GM18526 (cell line): ENCODE measurements around the gene GJB3.

Source experiments
- POLR2A ChIP-seq: IDR thresholded peaks from 3 replicates; pipeline ENCODE4 v1.6.1; 2011; ENCODE audit not compliant: insufficient read length; ENCODE audit errors: extremely low read depth

Gene GJB3

DNA sequence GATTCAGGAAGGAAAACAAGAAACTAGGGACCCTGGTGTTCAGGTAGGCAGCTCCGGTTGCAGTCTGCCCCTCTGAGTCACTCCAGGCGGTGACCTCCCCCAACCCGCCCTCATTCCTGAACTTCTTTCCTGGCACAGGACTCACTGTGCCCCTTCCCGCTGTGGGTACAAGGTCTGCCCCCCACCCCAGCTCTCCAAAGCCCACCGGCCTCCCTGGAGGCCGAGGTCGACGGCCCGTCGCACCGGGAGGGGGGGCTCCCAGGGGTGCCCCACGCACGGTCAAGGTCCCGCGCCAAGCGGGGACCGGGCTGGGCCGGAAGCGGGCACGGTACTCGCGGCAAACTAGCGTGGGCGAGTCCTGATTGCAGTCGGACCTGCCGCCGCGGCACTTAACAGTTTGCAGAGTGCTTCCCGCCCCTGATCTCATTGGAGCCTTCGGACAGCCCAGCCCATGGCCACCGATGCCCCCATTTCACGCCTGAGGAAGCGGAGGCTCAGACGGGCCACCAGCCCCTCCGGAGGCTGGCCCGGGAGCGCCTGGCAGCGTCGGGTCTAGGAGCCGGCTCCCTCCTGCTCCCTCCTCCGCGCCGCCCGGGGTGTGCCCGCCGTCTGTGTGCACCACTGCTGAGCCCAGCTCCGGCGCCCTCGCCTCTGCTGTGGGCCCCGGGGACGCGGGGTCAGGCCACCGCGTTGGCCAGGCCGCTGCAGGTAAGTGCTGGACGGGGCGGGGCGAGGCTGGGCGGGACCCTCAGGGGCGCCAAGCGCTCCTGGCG lies at the start of gene GJB3:
Gene GJB3, plus strand, starts transcription at position 144 of the 773 bp plus-strand sequence. CDS start 3,549 bp downstream, outside the sequence.
- no peak for TF ChIP-seq POLR2A

GRCh38 chr1:34736692-34737091 lies 44.3 kb upstream of the GJB3 start:
- TF ChIP-seq POLR2A: no peak

- TF ChIP-seq POLR2A: no peak
Measured at GRCh38 chr1:34739613-34740012, 41.4 kb upstream of the GJB3 start.

DNA sequence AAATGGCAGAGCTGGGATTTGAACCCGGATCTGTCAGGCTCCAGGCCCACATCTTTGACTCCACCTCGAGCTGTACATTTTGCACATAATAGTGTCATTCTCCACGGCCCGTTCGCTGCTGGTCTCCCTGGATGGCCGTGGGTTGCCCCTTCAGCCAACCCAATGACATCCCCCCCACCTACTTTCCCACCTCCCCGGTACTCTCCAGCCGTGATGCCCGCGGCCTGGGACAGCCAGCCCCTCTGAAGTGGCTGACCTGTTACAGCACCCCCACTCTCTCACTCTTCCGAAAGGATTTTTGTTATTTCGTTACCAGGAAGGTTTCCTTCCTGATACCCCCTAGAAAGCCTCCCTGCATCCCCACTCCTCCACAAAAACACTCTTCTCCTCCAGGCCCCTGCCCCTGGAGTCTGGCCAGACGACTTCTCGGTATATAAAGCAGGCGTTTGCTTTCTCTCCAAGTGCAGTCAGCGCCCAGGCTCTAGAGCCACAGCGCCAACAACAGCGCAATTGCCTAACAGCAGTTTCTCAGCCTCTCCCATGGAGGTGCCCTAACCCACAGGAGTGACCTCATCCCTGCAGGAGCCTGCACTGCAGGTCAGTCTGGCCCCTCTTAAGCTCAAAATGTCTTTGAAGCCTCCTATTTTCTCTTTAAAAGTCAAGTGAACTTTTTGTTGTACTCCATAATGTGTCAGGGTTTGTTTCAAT lies 40.7 kb upstream of the GJB3 start:
- no peak for TF ChIP-seq POLR2A

- TF ChIP-seq POLR2A: no peak
Measured at GRCh38 chr1:34742667-34743270, 38.2 kb upstream of the GJB3 start.

DNA sequence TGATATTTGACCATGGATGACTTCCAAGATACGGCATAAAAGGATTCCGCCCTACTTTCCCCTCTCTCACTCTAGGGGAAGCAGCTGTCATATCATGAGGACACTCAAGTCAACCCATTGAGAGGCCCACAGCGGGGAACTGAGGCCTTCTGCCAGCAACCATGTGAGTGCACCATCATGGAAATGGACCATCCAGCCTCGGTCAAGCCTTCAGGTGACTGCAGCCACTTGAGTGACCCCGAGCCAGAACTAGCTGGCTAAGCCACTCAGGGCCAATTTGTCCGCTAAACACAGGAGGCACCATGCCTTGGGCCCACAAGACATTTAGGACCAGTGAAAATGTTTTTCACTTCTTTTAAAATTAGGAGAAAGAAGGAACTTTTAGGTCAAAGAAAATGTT lies 37.2 kb upstream of the GJB3 start:
- no peak for TF ChIP-seq POLR2A

DNA sequence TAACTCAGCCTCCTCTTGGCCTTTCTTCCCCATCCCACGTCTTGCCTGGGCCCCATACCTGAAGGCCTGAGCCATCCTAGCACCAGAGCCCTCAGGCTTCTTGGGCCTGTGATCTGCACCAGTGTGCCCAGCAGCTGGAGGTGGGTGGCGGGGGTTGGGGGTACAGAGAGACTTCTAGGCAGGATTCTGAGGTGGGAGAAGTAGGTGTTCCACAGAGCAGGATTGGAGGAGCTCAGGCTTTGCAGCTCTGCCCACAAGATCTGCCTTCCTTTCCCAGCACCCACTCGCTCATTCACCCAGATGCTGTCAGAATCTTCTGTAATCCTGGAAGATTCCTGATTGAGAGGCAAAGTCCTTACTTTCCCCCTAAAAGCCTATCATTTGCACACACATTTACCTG lies 36.2 kb upstream of the GJB3 start:
- TF ChIP-seq POLR2A: no peak

DNA sequence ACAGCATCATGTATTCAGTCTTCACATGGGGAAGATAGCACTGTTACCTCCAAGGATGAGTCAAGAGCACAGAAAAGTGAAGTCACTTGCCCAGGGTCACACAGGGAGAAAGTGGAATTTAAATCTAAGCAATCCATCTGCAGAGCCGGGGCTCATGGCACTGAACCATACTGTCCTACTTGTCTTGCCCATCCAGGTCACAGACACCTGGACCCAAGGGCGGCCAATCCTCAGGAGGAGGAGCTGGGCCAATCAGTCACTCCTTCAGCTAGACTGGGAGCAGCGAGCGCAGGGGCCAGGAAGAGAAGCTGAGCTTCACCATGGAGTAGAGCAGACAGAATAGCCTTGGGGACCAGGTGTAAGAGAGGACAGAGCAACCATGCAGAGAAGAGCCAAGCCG lies 35.3 kb upstream of the GJB3 start:
- no peak for TF ChIP-seq POLR2A

DNA sequence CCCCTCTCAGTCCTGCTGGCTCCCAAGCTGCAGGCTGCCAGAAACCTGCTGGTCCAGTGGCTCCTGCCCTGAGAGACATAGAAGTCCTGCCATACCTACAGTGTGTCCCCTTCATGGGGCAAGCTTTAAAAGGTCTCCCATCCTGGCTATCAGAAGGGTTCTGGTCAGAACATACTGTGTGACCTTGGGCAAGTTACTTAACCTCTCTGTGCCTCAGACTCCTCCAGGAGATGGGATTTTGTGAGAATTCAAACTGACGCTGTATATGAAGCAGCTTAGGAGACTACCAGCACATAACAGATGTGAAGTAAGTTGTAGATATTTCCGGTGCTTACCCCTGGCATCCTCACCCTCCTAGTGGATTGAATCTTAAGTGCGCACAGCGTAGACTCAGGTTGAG lies 34.9 kb upstream of the GJB3 start:
- no peak for TF ChIP-seq POLR2A

DNA sequence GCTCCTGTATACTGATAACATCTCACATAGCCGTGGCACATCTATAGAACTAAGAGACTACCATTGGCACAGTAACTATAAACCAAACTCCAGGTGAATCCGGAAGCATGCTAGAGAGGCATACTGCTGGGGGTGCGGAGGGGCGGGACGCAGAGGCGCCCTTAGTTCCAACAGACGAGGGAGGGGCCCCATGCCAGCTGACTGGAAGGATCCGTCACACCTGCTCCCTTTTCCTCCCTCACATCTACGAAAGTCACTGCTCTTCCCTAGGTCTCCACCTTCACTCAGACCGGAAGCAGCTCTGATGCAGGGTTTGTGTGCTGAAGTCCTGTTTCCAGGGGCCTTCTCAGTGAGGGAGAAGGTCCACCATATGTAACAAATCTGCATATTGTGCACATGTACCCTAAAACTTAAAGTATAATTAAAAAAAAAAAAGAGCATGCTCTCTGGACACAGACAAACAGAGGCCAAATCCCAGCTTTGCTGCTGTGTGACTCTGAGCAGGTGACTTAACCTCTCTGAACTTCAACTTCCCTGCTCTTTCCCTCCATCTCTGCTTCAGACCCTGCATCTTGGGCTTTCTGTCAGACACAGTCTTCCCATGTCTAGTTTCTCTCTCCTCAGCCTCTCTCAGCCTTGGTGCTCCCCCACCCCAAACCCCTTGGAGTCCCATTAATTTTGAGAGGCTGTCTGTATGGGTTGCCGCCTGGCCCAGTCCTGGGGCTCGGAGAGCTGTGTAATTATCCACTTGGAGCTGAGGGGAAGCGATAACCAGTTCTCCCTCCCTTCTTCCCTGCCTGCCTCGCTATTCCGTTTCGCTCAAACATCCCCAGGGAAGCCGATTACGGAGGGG lies 34.0 kb upstream of the GJB3 start:
- no peak for TF ChIP-seq POLR2A

- TF ChIP-seq POLR2A: no peak
Measured at GRCh38 chr1:34747638-34747941, 33.4 kb upstream of the GJB3 start.

DNA sequence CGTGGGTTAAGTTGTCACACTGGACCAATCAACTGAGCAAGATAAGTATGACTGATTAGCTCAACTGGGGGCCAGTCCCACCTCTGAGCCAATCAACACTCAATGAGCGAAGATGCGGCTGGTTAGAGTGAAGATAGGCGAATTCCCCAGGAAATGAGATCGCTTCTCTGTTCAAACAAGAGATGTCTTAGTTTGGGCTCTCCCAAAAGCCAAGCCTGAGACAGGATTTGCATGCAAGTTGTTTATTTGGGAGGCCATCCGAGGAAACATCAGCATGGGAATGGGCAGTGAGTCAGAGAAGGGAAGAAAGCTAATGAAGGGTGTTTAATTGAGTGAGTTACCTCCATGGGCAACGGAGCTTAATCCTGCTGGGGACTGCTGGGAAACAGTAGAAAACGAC lies 31.0 kb upstream of the GJB3 start:
- no peak for TF ChIP-seq POLR2A

- TF ChIP-seq POLR2A: no peak
Measured at GRCh38 chr1:34750610-34751009, 30.4 kb upstream of the GJB3 start.

GRCh38 chr1:34753163-34753562 lies 27.9 kb upstream of the GJB3 start:
- no peak for TF ChIP-seq POLR2A

GRCh38 chr1:34754964-34755637 lies 25.9 kb upstream of the GJB3 start, which contains the start of gene GJB5:
TSS of gene GJB5 (plus strand) at chr1:34755047. CDS start at chr1:34757331, 2,284 bp downstream.
- TF ChIP-seq POLR2A: no peak
